SW480 (cell line): ENCODE measurements around the gene SCGB3A1.

Experiments
- DNase-seq: peaks from one replicate; pipeline ENCODE4 v3.0.0-alpha.2; 2016; ENCODE audit warnings: low spot score

The SCGB3A1 gene

DNA sequence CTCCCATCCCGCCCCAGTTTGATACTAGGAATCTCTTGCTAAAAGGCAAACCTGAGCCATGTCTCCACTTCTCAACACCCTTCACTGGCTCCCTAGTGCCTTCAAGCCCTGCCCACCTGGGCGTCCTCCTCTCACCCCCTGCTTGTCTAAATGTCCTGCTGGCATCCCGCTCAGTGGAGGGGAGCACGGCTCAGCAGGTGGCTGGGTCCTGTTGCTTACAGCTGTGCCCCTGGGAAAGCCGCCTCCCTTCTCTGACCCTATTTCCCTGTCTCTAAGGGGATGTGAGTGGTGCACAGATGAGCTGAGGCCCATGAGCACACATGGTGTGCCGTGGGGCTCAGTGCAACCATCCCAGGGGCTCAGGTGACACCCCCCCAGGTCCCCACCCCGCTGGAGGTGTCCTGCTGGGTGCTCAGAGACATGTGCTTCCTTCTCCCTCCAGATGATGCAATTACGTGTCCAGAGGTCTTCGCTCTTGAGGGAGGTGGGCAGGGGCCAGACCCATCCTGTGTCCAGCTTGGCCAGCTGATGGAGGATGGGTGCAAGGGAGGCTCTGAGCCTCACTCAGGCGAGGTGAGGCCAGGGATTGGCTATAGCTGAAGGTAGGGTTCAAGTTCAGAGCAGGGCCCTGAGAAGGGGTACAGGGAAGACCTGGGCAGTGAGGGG lies 34.0 kb upstream of the SCGB3A1 start:
- no peak for DNase-seq

DNA sequence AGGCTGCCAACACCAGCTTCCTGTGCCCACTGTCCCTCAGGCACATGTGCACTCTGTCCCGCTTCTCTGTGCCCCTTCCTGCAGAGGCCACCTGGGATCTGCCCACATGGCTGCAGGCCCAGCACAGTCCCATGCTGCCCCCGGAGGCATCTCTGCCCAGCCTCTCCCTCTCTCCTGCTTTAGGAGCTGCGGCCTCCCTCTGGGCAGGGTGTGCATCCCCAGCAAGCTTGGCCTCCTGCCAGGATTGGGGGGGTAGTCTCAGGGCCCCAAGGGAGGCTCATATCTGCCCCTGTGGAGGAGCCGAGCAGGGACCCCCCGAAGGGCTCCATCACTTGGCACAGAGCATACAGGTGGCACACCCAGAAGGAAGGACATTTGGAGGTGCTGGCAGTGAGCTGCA lies 33.3 kb upstream of the SCGB3A1 start:
- DNase-seq: no peak

DNA sequence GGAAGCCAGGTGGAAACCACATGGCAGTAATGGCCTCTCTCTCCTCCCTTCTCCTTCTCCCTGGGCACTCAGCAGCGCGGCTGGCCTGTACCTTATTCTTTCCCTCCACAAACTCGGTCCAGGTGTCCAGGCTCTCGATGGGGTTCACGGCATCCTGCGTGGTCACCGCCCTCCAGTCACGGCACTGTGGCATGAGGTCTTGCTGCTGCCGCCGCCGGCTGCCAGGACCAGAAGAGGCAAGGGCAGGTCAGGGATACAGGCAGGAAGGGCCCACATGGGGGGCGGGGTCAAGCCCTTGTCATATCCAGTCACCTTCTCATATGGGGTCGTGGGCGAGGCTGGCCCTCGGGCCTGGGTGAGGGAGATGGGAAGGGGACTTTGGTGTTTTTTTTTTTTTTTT lies 32.5 kb upstream of the SCGB3A1 start:
- no peak for DNase-seq

DNA sequence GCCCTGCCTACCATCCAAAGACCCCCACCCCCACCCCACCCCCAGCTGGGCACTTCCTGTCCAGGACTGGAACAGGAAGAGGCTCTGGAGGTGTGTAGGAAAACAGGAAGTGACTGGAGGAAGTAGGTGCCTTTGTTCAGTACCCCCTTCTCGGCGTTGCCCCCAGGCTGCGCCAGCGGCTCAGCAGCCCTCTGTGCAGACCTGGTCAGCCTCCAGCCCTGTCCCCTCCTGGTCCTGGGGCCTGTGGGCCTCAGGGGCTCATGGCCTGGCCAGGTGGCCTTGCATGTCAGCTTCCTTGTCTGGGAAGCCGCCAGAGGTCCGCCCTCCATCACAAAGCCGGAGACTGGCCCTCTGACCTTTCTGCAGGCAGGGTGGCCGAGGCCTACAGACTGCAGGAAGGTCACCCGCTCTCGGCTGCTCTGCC lies 32.1 kb upstream of the SCGB3A1 start:
- DNase-seq: no peak

DNA sequence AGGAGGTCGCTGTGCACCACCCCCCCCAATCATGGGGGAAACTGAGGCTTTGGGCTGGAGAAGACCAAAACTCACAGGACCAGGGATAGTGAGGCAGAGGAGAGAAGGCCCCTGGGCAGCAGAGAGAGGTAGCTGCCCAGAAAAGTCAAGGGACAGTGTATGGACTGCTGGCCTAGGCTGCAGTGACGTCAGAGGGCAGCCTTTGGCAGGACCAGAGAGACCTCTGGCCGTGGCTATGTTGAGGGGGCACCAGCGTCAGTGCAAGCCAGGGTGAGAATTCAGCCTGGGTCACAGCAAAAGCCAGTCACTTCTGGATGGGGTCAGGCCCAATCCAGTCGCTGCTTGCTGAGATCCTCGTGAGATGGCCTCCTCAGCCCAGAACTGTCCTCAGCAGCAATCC lies 31.6 kb upstream of the SCGB3A1 start:
- DNase-seq: no peak

DNA sequence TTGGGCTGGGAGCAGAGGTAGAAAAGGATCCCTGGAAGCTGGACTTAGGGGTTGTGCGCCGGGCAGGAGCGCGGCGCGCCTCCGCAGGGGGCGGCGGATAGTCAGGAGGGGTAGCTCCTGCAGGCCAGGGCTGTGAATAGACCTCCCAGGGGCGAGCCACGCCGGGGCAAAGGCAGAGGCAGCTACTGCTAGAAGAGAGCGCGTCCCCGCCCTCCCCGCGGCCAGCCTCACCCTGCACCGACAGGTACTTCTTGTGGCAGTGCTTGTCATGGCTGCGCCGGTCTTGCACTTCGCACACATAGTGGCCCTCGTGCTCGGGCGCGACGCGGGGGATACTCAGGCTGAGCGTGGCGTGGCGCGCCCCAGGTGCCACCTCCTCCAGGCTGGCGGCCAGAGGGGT lies 30.0 kb upstream of the SCGB3A1 start:
- DNase-seq: no peak

DNA sequence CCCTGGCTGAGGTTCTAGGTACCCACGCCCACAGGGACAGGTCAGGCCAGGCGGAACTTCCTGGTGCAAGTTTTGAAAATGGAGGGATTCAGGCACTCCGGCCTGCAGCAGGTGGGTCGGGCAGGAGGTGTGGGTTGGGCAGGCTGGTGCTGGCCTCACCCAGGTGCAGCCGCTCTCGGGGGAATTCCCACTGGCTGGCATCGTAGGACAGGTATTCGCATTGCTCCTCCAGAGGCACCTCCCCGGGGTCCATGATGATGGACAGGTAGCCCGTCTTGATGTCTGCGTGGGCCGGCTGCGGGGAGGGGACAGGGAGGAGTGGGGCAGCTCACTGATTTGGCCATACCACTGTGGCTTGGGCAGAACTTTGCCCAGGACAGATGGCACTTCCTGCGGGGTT lies 28.7 kb upstream of the SCGB3A1 start:
- DNase-seq: no peak

DNA sequence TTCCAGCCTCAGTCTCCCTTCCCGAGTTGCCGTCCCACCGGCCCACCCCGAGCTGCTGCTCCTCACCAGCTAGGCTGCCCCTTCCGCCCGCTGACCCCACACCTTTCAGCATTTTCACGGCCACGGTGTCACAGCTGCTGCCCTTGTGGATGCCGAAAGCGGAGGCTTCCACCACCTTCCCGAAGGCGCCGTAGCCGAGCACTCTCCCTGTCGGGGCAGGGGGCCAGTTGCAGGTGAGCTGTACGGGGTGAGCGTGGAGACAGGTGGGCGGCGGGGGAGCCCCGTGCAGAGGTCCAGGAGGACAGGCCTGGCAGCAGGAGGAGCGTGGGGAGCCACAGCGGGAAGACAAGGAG lies 28.2 kb upstream of the SCGB3A1 start:
- no peak for DNase-seq

DNA sequence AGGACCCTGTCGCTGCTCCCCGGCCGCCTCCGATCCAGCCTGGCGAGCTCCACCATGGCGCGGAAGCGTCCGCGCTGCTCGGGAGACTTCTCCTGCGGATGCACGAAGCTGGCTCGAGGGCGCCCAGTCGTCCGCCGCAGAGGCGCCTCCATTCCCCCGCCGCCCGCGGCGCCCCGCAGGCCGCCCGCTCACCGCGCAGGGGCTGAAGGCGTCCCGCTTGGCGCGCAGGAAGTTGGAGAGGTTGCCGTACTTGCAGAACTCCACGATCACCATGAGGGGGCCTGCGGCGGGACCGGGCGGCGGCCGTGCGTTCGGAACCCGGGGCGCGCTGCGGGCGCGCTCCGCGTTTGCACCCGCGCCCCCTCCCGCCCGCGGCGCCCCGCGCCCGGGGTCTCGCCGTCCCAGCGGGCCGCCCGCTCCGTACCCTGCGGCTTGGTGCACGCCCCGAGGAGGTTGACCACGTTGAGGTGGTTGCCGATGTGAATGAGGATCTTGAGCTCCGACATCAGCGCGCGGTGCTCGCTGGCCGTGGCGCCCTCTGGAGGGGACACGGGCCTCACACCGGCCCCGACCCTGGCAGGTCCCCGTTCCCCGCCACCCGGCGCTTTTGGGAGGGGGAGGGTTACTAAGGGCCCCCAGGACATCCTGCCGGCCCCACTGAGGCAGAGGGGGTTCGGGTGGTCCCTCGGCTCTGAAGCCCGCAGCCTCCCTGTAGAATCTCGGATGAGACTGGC lies 27.7 kb upstream of the SCGB3A1 start:
- DNase-seq: no peak

DNA sequence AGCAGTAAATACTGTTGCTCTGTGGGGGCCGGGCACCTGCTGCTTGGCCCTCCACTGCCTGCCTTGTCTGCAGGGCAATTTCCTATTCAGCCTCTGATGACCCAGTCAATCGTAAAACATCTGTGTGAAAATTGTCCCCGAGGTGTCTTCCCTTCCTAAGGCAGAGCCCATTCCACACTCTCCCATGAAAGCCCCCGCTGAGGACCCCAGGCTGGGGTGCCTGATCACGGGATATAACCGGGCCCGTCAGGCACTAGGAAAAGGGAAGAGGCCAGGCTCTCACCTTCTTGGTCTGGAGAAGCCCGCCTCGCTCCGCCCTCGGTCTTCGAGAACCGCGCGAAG lies 27.2 kb upstream of the SCGB3A1 start:
- DNase-seq: no peak

DNA sequence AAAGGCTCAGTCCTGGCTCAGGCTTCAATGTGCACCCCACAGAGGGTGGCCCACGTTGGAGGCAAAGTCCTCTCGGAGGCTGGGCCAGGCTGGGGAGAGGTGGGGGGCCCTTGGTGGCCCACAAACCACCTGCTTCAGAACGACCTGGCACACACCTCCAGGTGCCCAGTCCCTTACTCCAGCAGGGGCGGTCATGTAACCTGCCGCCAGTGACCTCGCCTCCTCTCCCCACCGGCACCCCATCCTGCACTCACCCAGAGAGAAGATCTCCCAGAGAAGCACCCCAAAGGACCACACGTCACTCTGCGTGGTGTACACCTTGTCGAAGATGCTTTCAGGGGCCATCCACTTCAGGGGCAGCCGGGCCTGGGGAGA lies 22.5 kb upstream of the SCGB3A1 start:
- DNase-seq: no peak

DNA sequence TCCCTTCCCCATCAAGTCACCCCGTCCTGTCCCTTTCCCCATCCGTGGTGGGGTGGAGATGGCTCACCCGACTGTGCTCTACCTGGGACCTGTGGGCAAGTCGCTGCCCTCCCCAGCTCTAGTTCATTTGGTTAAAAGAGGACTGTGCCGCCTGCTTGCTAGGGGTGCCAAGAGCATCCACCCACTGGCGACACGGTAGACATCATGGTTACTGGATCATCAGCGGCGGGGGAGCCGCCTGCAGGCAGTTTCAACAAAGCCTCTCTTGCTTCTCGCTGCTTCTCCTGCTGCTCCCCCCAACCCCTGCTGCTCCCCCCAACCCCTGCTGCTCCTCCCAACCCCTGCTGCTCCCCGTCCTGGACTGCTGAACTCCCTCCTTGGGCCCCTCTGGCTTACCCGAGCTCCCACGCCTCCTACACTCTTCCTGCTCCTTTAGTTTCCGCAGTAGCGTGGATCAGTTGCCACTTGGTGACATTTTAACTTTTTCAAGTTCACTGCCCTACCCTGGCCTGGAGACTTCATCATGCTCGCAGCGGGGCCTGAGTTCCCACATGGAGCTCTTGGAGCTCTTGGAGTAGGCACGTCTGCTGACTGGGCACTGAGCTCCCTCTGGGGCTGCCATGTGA lies 22.0 kb upstream of the SCGB3A1 start:
- no peak for DNase-seq

DNA sequence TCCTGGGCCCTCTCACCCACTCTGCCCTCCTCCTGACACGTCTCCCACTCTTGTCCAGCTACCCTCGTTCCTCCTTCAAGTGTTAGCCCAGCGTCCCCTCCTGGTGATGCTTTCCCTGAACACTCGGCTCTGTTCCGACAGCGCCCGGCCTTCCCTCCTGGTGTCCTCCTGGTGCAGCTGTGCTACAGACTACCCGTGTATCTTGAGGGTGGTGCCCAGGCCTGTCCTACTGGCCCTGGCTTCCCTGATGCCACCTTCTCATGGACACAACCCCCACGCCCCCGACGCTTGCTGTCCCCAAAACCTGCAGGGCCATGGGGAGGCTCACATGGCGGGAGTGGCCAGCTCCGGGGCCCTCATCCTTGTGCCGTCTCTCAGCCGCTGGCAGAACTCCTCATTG lies 21.4 kb upstream of the SCGB3A1 start:
- DNase-seq: no peak

DNA sequence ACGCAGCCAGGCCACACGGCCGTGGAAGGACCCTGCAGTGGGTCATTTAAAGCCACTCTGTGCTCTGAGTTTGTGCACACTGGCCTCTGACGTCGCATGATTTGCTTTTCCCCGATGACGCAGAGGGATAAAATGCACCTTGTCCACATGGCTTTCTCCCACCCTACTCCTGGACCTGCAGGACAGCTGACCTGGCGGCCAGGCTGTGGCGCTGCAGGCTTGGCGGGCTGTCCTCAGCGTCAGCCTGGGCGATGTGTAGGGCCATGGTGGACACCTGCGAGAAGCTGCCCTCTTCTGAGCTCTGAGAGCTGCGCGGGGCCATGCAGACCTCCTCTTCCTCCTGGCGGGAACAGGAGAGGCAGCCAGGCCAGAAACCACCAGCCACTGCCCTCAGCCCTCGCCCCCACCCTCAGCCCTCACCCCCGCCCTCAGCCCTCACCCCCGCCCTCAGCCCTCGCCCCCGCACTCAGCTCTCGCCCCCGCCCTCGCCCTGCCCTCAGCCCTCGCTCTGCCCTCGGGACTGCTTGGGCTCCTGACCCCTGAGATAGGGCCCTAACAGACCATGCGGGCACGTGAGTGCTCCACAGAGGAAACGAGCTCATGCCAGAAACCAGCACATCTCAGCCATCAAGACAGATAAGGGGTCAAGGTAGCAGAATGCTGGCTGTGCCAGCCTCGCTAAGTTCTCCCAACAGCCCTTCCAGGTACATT lies 20.0 kb upstream of the SCGB3A1 start:
- no peak for DNase-seq

DNA sequence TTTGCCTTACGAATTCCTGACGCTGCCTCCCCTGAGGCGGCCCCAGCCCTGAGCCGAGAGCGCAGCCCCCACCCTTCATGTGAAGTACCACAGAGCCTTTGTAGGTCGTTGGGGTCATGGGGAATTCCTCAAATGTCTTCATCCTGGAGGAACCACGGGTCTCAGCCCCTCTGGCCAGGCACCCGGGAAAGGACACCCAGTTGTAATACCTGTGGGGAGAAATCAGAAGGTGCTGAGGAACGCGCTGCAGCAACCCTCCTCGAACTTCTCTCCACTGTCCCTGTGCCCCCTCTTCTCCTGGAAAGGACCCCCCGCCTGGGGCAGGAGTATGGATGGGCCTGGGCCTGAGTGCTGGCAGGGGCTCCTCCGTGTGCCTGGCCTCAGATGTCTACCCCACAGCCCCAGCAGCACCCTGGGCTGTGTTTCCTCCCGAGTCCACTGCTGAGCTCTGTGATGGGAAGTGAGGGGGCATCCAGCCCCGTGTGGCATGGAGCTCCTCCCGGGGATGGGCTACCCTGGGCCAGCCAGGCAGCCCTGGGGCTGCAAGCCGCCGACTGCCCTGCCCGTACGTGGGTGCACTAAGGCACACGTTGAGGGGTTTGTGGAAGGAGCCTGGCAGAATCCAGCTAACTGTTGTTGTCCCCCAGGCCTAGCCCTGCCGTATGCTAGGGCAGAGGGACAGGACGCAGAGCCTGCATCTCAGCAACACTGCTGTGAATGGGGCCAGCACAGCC lies 18.7 kb upstream of the SCGB3A1 start:
- DNase-seq: no peak

DNA sequence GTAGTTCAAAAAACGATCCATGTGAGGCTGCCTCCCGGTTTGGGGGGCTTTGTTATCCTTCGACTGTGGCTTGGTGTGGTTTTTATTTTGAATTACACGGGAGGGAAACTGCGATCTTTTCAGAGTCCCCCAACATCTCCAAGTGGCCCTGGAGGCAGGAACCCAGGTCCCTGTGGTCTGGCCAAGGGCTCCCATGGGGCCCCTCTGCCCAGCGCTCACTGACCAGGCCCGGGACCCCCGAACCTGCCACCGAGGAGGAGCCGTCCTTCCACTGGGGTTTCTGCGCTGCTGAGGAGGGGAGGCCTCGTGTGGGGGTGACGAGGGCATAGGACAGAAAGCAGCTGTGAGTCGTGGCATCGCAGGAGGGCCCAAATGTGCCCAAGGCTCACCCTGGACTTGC lies 18.1 kb upstream of the SCGB3A1 start:
- no peak for DNase-seq

DNA sequence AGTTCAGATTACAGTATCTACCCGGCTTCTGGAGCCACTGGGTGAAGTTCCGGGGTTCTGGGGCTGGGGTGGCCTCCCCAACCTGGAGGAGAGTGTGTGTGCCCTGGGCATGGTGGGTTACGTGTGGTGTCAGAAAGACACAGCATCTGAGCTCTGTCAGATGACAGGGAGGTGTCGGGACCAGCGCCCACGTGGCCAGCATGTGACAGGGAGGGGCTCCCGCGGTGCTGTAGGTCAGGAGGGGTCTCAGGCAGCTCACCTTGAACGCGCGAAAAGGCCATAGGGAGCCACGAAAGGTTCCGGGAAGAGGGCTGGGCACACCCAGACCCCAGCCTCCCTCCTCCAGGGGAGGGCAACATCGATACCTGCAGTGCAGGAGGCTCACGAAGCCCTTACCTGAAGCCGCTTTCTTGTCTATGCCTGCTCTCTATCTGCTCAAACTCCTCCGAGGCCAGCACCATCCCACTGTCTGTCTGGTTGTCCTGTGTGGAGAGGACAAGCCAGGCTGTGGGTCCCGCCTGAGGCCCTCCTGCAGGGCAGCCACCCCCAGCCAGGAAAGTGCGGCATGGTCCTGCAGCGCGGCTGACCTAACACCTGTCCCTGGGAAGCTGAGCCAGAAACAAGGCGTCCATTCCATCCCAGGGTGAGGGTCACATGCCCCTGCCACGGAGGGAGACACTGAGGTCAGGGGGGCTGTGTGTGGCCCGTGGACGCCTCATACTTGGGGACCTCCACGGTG lies 17.4 kb upstream of the SCGB3A1 start:
- DNase-seq: no peak

DNA sequence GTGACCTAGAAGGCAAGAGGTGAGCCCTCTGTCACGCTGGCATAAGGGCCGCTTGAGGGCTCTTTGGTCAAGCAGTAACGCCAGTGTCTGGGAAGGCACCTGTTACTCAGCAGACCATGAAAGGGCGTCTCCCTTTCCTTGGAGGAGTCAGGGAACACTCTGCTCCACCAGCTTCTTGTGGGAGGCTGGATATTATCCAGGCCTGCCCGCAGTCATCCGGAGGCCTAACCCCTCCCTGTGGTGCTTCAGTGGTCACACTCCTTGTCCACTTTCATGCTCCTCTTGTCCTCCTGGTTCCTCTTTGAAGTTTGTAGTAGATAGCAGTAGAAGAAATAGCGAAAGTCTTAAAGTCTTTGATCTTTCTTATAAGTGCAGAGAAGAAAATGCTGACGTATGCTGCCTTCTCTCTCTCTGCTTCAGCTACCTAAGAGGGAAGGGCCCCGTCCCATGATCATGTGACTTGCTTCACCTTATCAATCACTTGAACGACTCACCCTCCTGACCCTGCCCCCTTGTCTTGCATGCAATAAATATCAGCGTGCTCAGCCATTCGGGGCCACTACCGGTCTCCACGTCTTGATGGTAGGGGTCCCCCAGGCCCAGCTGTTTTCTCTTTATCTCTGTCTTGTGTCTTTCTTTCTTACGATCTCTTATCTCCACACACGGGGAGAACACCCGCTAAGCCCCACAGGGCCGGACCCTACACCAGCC lies 16.7 kb upstream of the SCGB3A1 start:
- DNase-seq: no peak

DNA sequence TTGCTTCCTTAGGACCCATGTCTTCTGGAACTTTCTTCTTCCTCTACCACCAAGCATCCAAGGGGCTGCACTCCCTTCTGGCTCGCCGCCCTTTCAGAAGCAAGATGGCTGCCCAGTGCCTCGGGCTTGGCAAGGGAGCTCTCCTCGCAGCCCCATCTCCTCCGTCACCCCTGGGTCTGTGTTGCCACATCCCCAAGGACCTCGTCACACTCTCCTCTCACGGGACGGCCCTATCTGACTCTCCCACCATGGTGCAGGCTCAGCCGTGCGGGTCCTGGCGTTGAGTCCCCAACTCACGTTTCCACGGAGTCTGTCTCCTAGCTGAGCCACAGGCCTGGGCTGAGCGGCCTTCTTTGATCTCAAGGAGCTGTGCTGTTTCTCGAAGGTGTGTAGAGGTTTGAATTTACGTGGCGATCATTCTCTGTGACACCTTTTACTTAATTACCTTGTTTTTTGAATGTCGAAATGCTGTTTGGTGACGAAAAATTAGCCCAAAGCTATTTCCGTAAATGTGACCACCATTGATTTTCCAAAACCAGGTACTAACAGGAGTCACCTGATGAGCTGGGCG lies 15.0 kb upstream of the SCGB3A1 start:
- DNase-seq: no peak

DNA sequence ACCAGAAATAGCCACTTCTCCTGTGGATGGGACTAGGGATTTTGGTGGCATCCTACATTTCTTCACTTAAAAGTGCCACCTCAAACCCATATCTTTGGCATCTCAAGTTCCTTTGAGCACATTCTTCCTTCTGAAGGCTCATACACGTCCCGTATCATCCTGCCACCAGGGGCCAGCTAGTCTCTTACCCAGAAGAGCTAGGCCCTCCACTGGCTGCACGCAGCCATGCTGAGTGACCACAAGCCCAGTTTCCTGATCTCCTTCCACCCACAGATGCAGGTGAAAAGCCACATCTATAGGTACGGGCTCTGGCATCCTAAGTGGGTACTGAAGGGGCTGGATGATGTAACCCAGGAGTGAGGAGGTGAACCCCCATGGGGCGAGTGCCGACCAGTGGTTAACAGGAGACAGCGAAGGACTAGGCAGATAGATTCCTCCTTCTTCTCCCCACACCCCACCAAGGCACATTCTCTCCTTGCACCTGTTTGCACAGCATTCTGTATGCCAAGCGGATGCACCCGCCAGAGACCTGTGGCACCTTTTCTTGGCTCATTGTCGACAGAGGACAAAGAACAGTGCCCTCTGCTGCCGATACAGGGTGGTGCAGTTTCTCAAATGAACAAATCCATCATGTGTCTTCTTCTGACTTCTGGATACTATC lies 14.4 kb upstream of the SCGB3A1 start:
- peak; percentile 69 for DNase-seq
